Endothelial cell of coronary artery (primary cell): ENCODE measurements around the gene SPTBN4. TPM values are rescaled to one million over a fixed set of nuclear protein-coding genes. Genes with fewer than 3 reads are reported as not detected.

Source experiments
- total RNA-seq: library from RNA; depleted of rRNA; stranded (reverse); fragments of >200 nt; gene quantifications from 2 replicates; pipeline ENCODE4 v1.2.3, GENCODE V29; 2014

SPTBN4 gene
- 0.09 and 0.28 TPM in 2 replicates for total RNA-seq

GRCh38 chr19:40466985-40467734 lies at the start of gene SPTBN4:
SPTBN4 (plus strand) TSS chr19:40467001; CDS start chr19:40472622, 5,621 bp downstream.

GRCh38 chr19:40425450-40426287 lies 41.1 kb upstream of the SPTBN4 start, which contains the start of gene SERTAD1:
SERTAD1 (minus strand) TSS chr19:40425992; CDS start chr19:40423546, 2,446 bp downstream.

GRCh38 chr19:40444000-40444824 lies 22.6 kb upstream of the SPTBN4 start, which contains the start of gene SERTAD3:
SERTAD3 (minus strand) TSS chr19:40444335; CDS start chr19:40442080, 2,255 bp downstream.

GRCh38 chr19:40465557-40466218 lies 1.1 kb upstream of the SPTBN4 start, which contains the start of gene BLVRB:
BLVRB (minus strand) TSS chr19:40465745; CDS start chr19:40465688, 57 bp downstream.

GRCh38 chr19:40576585-40577451 lies 110.0 kb downstream of the SPTBN4 start, which contains the start of gene SHKBP1:
SHKBP1 (plus strand) TSS chr19:40576873; CDS start chr19:40576900, 27 bp downstream.

GRCh38 chr19:40601134-40601974 lies 134.6 kb downstream of the SPTBN4 start, which contains the start of gene LTBP4:
LTBP4 (plus strand) TSS chr19:40601369; CDS start chr19:40601388, 19 bp downstream.

Other genes with a start within 250 kb of the SPTBN4 start
- not detected in 2 replicates for gene TTC9B, start 248.6 kb upstream of the SPTBN4 start, total RNA-seq
- gene CCNP, start 240.3 kb upstream of the SPTBN4 start, total RNA-seq, result 0.09 TPM in 1 of 2 replicates, not detected in the other
- 20.1 and 38.0 TPM in 2 replicates for gene AKT2, start 181.7 kb upstream of the SPTBN4 start, total RNA-seq
- 4.3 and 4.4 TPM in 2 replicates for gene C19orf47, start 118.6 kb upstream of the SPTBN4 start, total RNA-seq
- 92.4 and 132 TPM in 2 replicates for gene PLD3, start 118.3 kb upstream of the SPTBN4 start, total RNA-seq
- gene HIPK4, start 76.8 kb upstream of the SPTBN4 start, total RNA-seq, result under 0.01 and 0.09 TPM in 2 replicates
- gene PRX, start 53.6 kb upstream of the SPTBN4 start, total RNA-seq, result 0.81 and 1.1 TPM in 2 replicates
- gene SERTAD1, start 41.0 kb upstream of the SPTBN4 start, total RNA-seq, result 18.1 and 23.8 TPM in 2 replicates
- 13.7 and 15.2 TPM in 2 replicates for gene SERTAD3, start 22.7 kb upstream of the SPTBN4 start, total RNA-seq
- 56.2 and 67.8 TPM in 2 replicates for gene BLVRB, start 1.3 kb upstream of the SPTBN4 start, total RNA-seq
- gene SHKBP1, start 109.9 kb downstream of the SPTBN4 start, total RNA-seq, result 23.8 and 25.1 TPM in 2 replicates
- 10.4 and 15.4 TPM in 2 replicates for gene LTBP4, start 134.4 kb downstream of the SPTBN4 start, total RNA-seq
- 14.0 and 20.6 TPM in 2 replicates for gene NUMBL, start 223.7 kb downstream of the SPTBN4 start, total RNA-seq
- gene COQ8B, start 249.9 kb downstream of the SPTBN4 start, total RNA-seq, result 15.2 and 25.0 TPM in 2 replicates